ENCODE data around the gene ALPK3. TPM values are rescaled to one million over a fixed set of nuclear protein-coding genes. Genes with fewer than 3 reads are reported as not detected.

ALPK3 gene
- total and polyA plus RNA-seq, 2 donors from 2014 or later = 3.1 to 20.2 TPM

DNA sequence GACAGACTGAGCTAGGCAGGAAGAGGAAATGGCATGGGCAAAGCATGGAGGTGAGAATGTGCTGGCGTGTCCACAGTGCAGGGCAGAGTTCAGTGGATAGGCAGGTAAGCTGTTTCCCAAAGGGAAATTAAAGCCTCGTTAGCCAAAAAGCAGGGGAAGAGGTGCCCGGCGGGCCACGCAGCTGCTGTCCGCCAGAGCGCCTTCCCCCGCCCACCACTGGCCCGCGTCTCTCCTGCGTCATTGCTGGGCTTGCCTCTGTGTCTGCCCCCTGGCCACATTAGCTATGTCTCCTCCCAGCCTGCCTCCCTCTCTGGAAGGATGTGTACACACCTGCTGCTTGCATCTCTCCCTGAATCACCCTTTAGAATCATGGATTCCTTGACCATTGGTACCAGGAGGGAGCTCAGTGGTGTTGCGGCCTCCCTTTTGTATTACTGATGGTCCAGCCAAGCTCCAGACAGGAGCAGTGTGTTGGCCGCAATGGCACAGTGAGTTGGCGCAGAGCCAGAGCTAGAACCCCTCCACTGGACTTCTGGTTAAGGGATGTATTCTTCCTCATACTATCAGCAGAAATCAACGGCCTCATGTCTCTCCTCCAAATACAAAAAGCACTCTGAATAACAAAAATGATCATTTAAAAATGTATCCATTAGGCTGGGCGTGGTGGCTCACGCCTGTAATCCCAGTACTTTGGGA, 93.9 kb downstream of the ALPK3 start:
- Histone ChIP-seq H3K27me3 (ENCODE audit: control insufficient read depth, insufficient read depth, low read length) (no peaks in the 10 kb centered on the region), H3K4me1 (ENCODE audit: control insufficient read depth in 2 of 3, insufficient read depth in 2 of 3, low read depth in 1 of 3, low read length in 3 of 3) (peaks cover 6 to 28% (median 22%) of the 10 kb centered on the region in 3 donors), H3K9me3 (ENCODE audit: control insufficient read depth in 2 of 3, insufficient read depth in 1 of 3, low read length in 3 of 3) (no peaks in the 10 kb centered on the region), H3K9ac (ENCODE audit: low read length in 3 of 3) (peak overlapping the region in 1 of 3 donors; percentile 47), H3K36me3 (ENCODE audit: control insufficient read depth in 2 of 3, insufficient read depth in 3 of 3, low read length in 3 of 3) (peaks cover 0 to 4% (median 0%) of the 10 kb centered on the region in 3 donors), H3K4me3 (ENCODE audit: low read length in 3 of 3) (no peak overlapping the region), H3K27ac (ENCODE audit: low read depth in 2 of 2, low read length in 2 of 2) (peak overlapping the region; percentile 86 to 93)
- TF ChIP-seq, protein P1, sequence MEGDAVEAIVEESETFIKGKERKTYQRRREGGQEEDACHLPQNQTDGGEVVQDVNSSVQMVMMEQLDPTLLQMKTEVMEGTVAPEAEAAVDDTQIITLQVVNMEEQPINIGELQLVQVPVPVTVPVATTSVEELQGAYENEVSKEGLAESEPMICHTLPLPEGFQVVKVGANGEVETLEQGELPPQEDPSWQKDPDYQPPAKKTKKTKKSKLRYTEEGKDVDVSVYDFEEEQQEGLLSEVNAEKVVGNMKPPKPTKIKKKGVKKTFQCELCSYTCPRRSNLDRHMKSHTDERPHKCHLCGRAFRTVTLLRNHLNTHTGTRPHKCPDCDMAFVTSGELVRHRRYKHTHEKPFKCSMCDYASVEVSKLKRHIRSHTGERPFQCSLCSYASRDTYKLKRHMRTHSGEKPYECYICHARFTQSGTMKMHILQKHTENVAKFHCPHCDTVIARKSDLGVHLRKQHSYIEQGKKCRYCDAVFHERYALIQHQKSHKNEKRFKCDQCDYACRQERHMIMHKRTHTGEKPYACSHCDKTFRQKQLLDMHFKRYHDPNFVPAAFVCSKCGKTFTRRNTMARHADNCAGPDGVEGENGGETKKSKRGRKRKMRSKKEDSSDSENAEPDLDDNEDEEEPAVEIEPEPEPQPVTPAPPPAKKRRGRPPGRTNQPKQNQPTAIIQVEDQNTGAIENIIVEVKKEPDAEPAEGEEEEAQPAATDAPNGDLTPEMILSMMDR (IDR thresholded peaks at IDR 0.05; ENCODE audit: borderline replicate concordance, extremely low read depth, insufficient read depth) = no peak
- intact Hi-C loops (cut with DNase I) = no loop called here
- DNase-seq (no peak), FAIRE-seq (no peak)

DNA sequence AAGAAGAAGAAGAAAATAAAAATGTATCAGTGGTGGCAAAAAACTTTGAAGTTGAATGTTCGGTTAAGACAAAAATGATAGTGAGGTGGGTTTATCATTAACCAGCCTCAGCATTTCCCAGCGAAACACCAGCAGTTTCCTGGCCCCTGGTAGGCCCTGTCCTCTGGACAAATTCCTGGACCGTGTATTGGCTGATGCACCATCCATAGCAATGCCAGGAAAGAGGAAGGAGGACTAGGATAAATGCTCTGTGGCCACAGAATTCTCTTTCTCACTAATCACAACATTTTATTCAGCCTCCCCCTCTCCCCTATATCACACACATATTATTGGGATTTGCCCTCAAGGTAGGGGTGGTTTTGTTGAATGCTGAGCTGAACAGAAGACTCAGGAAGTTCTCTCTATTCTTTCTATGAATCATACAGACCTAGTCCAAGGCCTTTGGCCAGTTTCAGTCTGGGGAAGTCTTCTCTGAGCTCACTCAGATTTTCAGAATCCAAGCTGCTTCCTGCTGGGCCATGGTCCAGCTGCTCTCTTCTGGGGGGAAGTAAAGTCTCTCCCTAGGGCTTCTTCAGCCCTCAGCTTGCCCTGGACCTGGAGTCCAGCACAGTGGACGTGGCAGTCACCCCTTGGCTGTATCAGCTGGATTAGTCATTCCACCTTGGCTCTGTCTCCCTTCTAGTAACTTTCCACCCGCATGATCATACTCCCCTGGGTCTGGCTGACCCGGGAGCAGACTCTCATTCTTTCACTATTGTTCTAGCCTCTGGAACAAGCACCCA, 94.9 kb downstream of the ALPK3 start:
- peak overlapping the region; percentile 86 to 93 for H3K27ac ChIP-seq (ENCODE audit: low read depth in 2 of 2, low read length in 2 of 2)
- peaks cover 6 to 28% (median 22%) of the 10 kb centered on the region in 3 donors for H3K4me1 ChIP-seq (ENCODE audit: control insufficient read depth in 2 of 3, insufficient read depth in 2 of 3, low read depth in 1 of 3, low read length in 3 of 3)
- intact Hi-C loops (cut with DNase I) = no loop called here
- H3K9me3 ChIP-seq (ENCODE audit: control insufficient read depth in 2 of 3, insufficient read depth in 1 of 3, low read length in 3 of 3) = no peaks in the 10 kb centered on the region
- H3K36me3 ChIP-seq (ENCODE audit: control insufficient read depth in 2 of 3, insufficient read depth in 3 of 3, low read length in 3 of 3) = peaks cover 0 to 4% (median 0%) of the 10 kb centered on the region in 3 donors
- FAIRE-seq = peak; percentile 70
- peak in 2 of 5 donors; percentile 70 to 97 for DNase-seq
- H3K4me3 ChIP-seq (ENCODE audit: low read length in 3 of 3) = no peak overlapping the region
- TF ChIP-seq, protein P1 (IDR thresholded peaks at IDR 0.05; ENCODE audit: borderline replicate concordance, extremely low read depth, insufficient read depth) = no peak
- H3K9ac ChIP-seq (ENCODE audit: low read length in 3 of 3) = peak overlapping the region in 1 of 3 donors; percentile 27
- H3K27me3 ChIP-seq (ENCODE audit: control insufficient read depth, insufficient read depth, low read length) = no peaks in the 10 kb centered on the region

DNA sequence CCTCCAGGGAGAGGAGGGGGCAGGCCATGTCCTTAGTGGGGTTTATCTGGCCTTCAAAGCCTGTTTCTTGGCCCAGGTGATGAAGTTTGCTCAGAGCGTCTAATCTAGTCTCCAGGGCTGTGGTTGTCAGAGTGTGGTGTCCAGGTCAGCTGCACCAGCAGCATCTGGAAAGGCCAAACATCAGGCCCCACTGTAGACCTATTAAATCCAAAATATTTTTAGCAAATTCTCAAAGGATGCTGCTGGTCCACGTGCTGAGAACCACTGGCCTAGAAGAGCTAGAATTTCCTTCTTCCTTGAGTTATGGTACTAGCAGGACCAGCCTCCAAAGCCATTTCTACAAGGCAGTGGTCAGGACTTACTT, 96.2 kb downstream of the ALPK3 start:
- H3K4me3 ChIP-seq (ENCODE audit: low read length in 3 of 3) = no peak overlapping the region
- TF ChIP-seq, protein P1 (IDR thresholded peaks at IDR 0.05; ENCODE audit: borderline replicate concordance, extremely low read depth, insufficient read depth) = no peak
- no peaks in the 10 kb centered on the region for H3K36me3 ChIP-seq (ENCODE audit: control insufficient read depth in 2 of 3, insufficient read depth in 3 of 3, low read length in 3 of 3)
- H3K9me3 ChIP-seq (ENCODE audit: control insufficient read depth in 2 of 3, insufficient read depth in 1 of 3, low read length in 3 of 3) = no peaks in the 10 kb centered on the region
- H3K27me3 ChIP-seq (ENCODE audit: control insufficient read depth, insufficient read depth, low read length) = no peaks in the 10 kb centered on the region
- FAIRE-seq (no peak), DNase-seq (no peak)
- intact Hi-C loops (cut with DNase I) = no loop called here
- no peak overlapping the region for H3K9ac ChIP-seq (ENCODE audit: low read length in 3 of 3)
- peak overlapping the region; percentile 81 to 93 for H3K27ac ChIP-seq (ENCODE audit: low read depth in 2 of 2, low read length in 2 of 2)
- peaks cover 6 to 28% (median 22%) of the 10 kb centered on the region in 3 donors for H3K4me1 ChIP-seq (ENCODE audit: control insufficient read depth in 2 of 3, insufficient read depth in 2 of 3, low read depth in 1 of 3, low read length in 3 of 3)
